Measurements from ENCODE around the gene FBXO22.
"Not testable (repeated sequence)": the region's sequence is repeated elsewhere in the genome, so short reads cannot be mapped to it uniquely, and the experiment has no call there.

Gene FBXO22

GRCh38 chr15:75921732-75922703 is 18.3 kb downstream of the FBXO22 start:
- peak; percentile 22 for DNase-seq

- DNase-seq, result peak; percentile 35
Measured at GRCh38 chr15:75923756-75924155, 20.1 kb downstream of the FBXO22 start.

- no peak for DNase-seq
Measured at GRCh38 chr15:75924576-75924975, 20.9 kb downstream of the FBXO22 start.

GRCh38 chr15:75925440-75925839 is 21.8 kb downstream of the FBXO22 start:
- DNase-seq, result no peak

GRCh38 chr15:75926931-75927330 is 23.3 kb downstream of the FBXO22 start:
- DNase-seq, result no peak

- no peak for DNase-seq
Measured at GRCh38 chr15:75927601-75928000, 23.9 kb downstream of the FBXO22 start.

GRCh38 chr15:75928680-75929608 is 25.3 kb downstream of the FBXO22 start:
- DNase-seq, result no peak

- no peak for DNase-seq
Measured at GRCh38 chr15:75929799-75930565, 26.3 kb downstream of the FBXO22 start.

GRCh38 chr15:75930866-75931265 is 27.2 kb downstream of the FBXO22 start:
- DNase-seq, result no peak

- DNase-seq, result no peak
Measured at GRCh38 chr15:75942464-75942863, 38.8 kb downstream of the FBXO22 start.

GRCh38 chr15:75943246-75943645 is 39.6 kb downstream of the FBXO22 start:
- no peak for DNase-seq

GRCh38 chr15:75943713-75944215 is 40.1 kb downstream of the FBXO22 start:
- DNase-seq, result no peak

- no peak for DNase-seq
Measured at GRCh38 chr15:75945953-75946352, 42.3 kb downstream of the FBXO22 start.

- DNase-seq, result no peak
Measured at GRCh38 chr15:75947092-75947491, 43.4 kb downstream of the FBXO22 start.

GRCh38 chr15:75948761-75949296 is 45.2 kb downstream of the FBXO22 start:
- DNase-seq, result no peak

GRCh38 chr15:75952525-75952924 is 48.8 kb downstream of the FBXO22 start:
- peak; percentile 28 for DNase-seq

GRCh38 chr15:75955720-75956119 is 52.0 kb downstream of the FBXO22 start:
- no peak for DNase-seq

GRCh38 chr15:75961331-75961730 is 57.7 kb downstream of the FBXO22 start:
- no peak for DNase-seq

GRCh38 chr15:75966073-75966472 is 62.4 kb downstream of the FBXO22 start:
- DNase-seq, result no peak

- DNase-seq, result not testable (repeated sequence)
Measured at GRCh38 chr15:75976766-75977165, 73.1 kb downstream of the FBXO22 start.

GRCh38 chr15:75981149-75981815 is 77.6 kb downstream of the FBXO22 start:
- no peak for DNase-seq

GRCh38 chr15:75982468-75982867 is 78.8 kb downstream of the FBXO22 start:
- no peak for DNase-seq
